K562 (cell line): Measurements from ENCODE around the gene SMARCC1.

Experiments
- ADNP ChIP-seq: fragments of 200-800 bp; sonication (Bioruptor generic); IDR thresholded peaks from 2 replicates; pipeline ENCODE4 v1.6.1; 2016; ENCODE audit warnings: missing genetic modification characterization, missing compliant biosample characterization
- ATF1 ChIP-seq, 2 experiments: fragments of 450-650 bp in 1 of 2; IDR thresholded peaks; 2 replicates each; pipeline ENCODE4 v1.6.1; 2016; ENCODE audit warnings: missing compliant biosample characterization in 1 of 2, missing genetic modification characterization in 1 of 2
- ATF3 ChIP-seq, 2 experiments: fragments of 450-650 bp in 1 of 2; sonication (generic) in 1 of 2; formaldehyde crosslinking in 1 of 2; IDR thresholded peaks in 1 of 2; conservative IDR thresholded peaks in 1 of 2; 2 replicates each; pipeline versions ENCODE4 v1.6.1 to v1.8.1; 2016 to 2023; ENCODE audit warnings: mild to moderate bottlenecking in 2 of 2, moderate library complexity in 2 of 2, inconsistent platforms in 1 of 2, missing genetic modification reagents in 1 of 2
- CTCF ChIP-seq, 3 experiments: IDR thresholded peaks in 2 of 3; conservative IDR thresholded peaks in 1 of 3; 2 replicates each; pipeline ENCODE4 v1.5.1; 2011 to 2012; ENCODE audit warnings: low read length in 3 of 3, mild to moderate bottlenecking in 3 of 3, control low read depth in 2 of 3, improper control_type of control experiment in 1 of 3, inconsistent platforms in 1 of 3, low read depth in 1 of 3, mixed read lengths in 1 of 3, moderate library complexity in 1 of 3; ENCODE audit not compliant: insufficient read depth in 2 of 3
- FIP1L1 ChIP-seq: fragments of 200-400 bp; formaldehyde crosslinking; IDR thresholded peaks from 2 replicates; pipeline ENCODE4 v1.6.1; 2018; ENCODE audit warnings: mild to moderate bottlenecking, low read depth, low read length; ENCODE audit not compliant: poor library complexity, severe bottlenecking
- GABPA ChIP-seq: fragments of 200-800 bp; sonication (Bioruptor generic); conservative IDR thresholded peaks from 2 replicates; pipeline ENCODE4 v1.6.1; 2016; ENCODE audit warnings: low read depth, missing genetic modification characterization, missing compliant biosample characterization
- HDAC6 ChIP-seq: IDR thresholded peaks from 2 replicates; pipeline ENCODE4 v1.6.1; 2012; ENCODE audit warnings: low read depth, mild to moderate bottlenecking, control low read depth, inconsistent platforms, low read length, moderate library complexity
- MAX ChIP-seq: sonication (generic); formaldehyde crosslinking; IDR thresholded peaks from 2 replicates; pipeline ENCODE4 v1.9.0; 2022; ENCODE audit warnings: mild to moderate bottlenecking, missing genetic modification reagents
- NKRF ChIP-seq: fragments of 450-650 bp; IDR thresholded peaks from 2 replicates; pipeline ENCODE4 v1.6.1; 2016; ENCODE audit warnings: borderline replicate concordance
- PTRF ChIP-seq: fragments of 450-650 bp; IDR thresholded peaks from 2 replicates; pipeline ENCODE4 v1.6.1; 2016; ENCODE audit warnings: mild to moderate bottlenecking, missing genetic modification characterization, missing compliant biosample characterization
- RNF2 ChIP-seq: sonication (generic); IDR thresholded peaks from 2 replicates; pipeline ENCODE4 v1.6.1; 2016
- SMC3 ChIP-seq: conservative IDR thresholded peaks from 2 replicates; pipeline ENCODE4 v1.6.1; 2011; ENCODE audit warnings: low read depth, low read length, improper control_type of control experiment; ENCODE audit not compliant: insufficient read depth
- ZNF398 ChIP-seq: fragments of 250-450 bp; sonication (Bioruptor Pico); IDR thresholded peaks from 2 replicates; pipeline ENCODE4 v1.8.0; 2021; ENCODE audit warnings: moderate library complexity, mild to moderate bottlenecking, inconsistent platforms

- TF ChIP-seq ADNP (no peak), MAX (CRISPR knock-in tag) (no peak), ATF1 (CRISPR knock-in tag; IDR thresholded peaks at IDR 0.05) (no peak), ATF1 (tag; IDR thresholded peaks at IDR 0.05) (no peak), NKRF (no peak), PTRF (no peak), GABPA (tag) (no peak), HDAC6 (no peak), RNF2 (no peak), CTCF (IDR thresholded peaks at IDR 0.05 in 2 of 3, conservative IDR thresholded peaks at IDR 0.05 in 1 of 3; ENCODE audit: insufficient read depth in 2 of 3, low read depth in 1 of 3, low read length in 3 of 3) (no peak), ATF3 (IDR thresholded peaks at IDR 0.05) (no peak), ATF3 (CRISPR knock-in tag; conservative IDR thresholded peaks at IDR 0.05) (no peak), FIP1L1 (no peak), SMC3 (no peak), ZNF398 (CRISPR knock-in tag) (no peak)
Measured at GRCh38 chr3:47568901-47569300, 212.8 kb downstream of the SMARCC1 start.
